Mucosa of gallbladder (tissue), 1 donor: ENCODE results near the gene FAM237B. TPM values are rescaled to one million over a fixed set of nuclear protein-coding genes. Genes with fewer than 3 reads are reported as not detected.
"Not testable (repeated sequence)": the region's sequence is repeated elsewhere in the genome, so short reads cannot be mapped to it uniquely, and the experiment has no call there.

Experiments used
- DNase-seq: peaks from one replicate; pipeline ENCODE4 v3.0.0-alpha.2; 2020; ENCODE audit warnings: low spot score
- total RNA-seq: library from RNA; stranded (reverse); gene quantifications from one replicate; pipeline ENCODE4 v1.2.1, GENCODE V29; 2021
- donor health status: DM: no; HTN: no; CAD: no.

The FAM237B gene
- not detected for total RNA-seq

- DNase-seq, result no peak
These were observed at the start of gene FAM237B for GRCh38 chr7:90320801-90321494. Gene FAM237B (minus strand): TSS chr7:90321304. CDS start chr7:90319748, 1,556 bp downstream.

- DNase-seq, result no peak
These were observed 30.9 kb upstream of the FAM237B start for GRCh38 chr7:90351987-90352386.

GRCh38 chr7:90350032-90350431 is 28.9 kb upstream of the FAM237B start:
- not testable (repeated sequence) for DNase-seq

GRCh38 chr7:90349305-90349704 is 28.2 kb upstream of the FAM237B start:
- DNase-seq, result no peak

GRCh38 chr7:90347759-90348158 is 26.7 kb upstream of the FAM237B start:
- no peak for DNase-seq

- DNase-seq, result peak; percentile 96
These were observed 25.4 kb upstream of the FAM237B start, which contains the start of gene GTPBP10 for GRCh38 chr7:90346336-90347125. Gene GTPBP10 (plus strand): TSS chr7:90346716. CDS start chr7:90346742, 26 bp downstream.

- no peak for DNase-seq
These were observed 24.7 kb upstream of the FAM237B start for GRCh38 chr7:90345595-90346335.

GRCh38 chr7:90345016-90345415 is 23.9 kb upstream of the FAM237B start:
- no peak for DNase-seq

- DNase-seq, result no peak
These were observed 16.0 kb upstream of the FAM237B start for GRCh38 chr7:90337106-90337505.

- DNase-seq, result not testable (repeated sequence)
These were observed 13.8 kb upstream of the FAM237B start for GRCh38 chr7:90334926-90335325.

GRCh38 chr7:90334193-90334843 is 13.2 kb upstream of the FAM237B start:
- no peak for DNase-seq

- no peak for DNase-seq
These were observed 5.4 kb upstream of the FAM237B start for GRCh38 chr7:90326500-90326899.

GRCh38 chr7:90322837-90323236 is 1.7 kb upstream of the FAM237B start:
- DNase-seq, result no peak

GRCh38 chr7:90320418-90320800 is 695 bp downstream of the FAM237B start:
- no peak for DNase-seq

- DNase-seq, result no peak
These were observed 1.1 kb downstream of the FAM237B start for GRCh38 chr7:90320014-90320413.

- no peak for DNase-seq
These were observed 7.2 kb downstream of the FAM237B start for GRCh38 chr7:90313907-90314306.

GRCh38 chr7:90312745-90313144 is 8.4 kb downstream of the FAM237B start:
- DNase-seq, result no peak

- no peak for DNase-seq
These were observed 9.9 kb downstream of the FAM237B start for GRCh38 chr7:90311175-90311574.

GRCh38 chr7:90309872-90310271 is 11.2 kb downstream of the FAM237B start:
- no peak for DNase-seq

- DNase-seq, result no peak
These were observed 17.9 kb downstream of the FAM237B start for GRCh38 chr7:90303241-90303640.

- DNase-seq, result no peak
These were observed 22.7 kb downstream of the FAM237B start for GRCh38 chr7:90298145-90299038.
